ENCODE measurements around the gene HSPBAP1.

HSPBAP1 gene, protein sequence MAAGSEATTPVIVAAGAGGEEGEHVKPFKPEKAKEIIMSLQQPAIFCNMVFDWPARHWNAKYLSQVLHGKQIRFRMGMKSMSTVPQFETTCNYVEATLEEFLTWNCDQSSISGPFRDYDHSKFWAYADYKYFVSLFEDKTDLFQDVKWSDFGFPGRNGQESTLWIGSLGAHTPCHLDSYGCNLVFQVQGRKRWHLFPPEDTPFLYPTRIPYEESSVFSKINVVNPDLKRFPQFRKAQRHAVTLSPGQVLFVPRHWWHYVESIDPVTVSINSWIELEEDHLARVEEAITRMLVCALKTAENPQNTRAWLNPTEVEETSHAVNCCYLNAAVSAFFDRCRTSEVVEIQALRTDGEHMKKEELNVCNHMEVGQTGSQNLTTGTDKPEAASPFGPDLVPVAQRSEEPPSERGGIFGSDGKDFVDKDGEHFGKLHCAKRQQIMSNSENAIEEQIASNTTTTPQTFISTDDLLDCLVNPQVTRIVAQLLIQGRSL

GRCh38 chr3:122793568-122794416, at the start of gene HSPBAP1:
Gene HSPBAP1 (minus strand): TSS chr3:122793831. CDS start chr3:122793680, 151 bp downstream.
- peak; percentile 86 for DNase-seq (ENCODE audit: low spot score)

- DNase-seq (ENCODE audit: low spot score) = no peak
These were observed 42.0 kb upstream of the HSPBAP1 start for GRCh38 chr3:122835590-122835989.

DNA sequence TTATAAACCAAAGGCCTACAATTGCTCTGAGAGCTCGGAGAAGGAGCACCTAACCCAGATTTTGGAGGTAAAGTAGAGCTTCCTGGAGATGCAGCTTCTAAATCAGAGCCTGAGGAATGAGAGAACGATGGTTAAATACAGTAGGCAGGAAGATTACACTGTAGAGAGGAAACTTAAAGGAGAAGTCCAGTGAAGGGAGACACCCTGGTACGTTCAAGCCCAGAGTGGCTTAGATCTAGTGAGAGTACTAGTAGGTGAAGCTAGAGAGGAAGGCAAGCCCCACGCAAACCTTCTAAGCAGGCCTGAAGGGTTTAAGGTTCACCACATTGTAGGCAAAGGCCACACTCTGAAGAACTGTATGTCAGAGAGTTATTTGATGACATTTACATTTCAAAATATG, 34.6 kb upstream of the HSPBAP1 start:
- no peak for DNase-seq (ENCODE audit: low spot score)

- no peak for DNase-seq (ENCODE audit: low spot score)
These were observed 32.6 kb upstream of the HSPBAP1 start for GRCh38 chr3:122826278-122826677.

DNA sequence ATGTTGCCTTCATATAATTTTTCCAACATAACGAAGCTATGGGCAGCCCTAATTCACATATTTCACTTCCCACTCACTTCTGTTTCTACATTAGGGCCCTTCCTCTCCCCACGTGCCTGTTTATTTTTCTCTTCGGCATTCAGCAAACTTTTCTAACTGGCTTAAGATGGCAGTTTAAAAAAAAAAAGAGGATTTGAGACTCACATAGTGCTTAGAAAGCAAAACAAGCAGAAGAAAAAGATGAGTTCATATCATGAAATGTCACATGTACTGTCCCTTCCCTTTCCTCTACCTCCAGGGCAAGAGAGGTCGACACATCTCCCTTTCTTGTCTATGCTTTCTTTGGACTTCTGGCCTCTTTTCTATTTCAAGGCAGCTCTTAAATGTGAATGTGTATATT, 31.8 kb upstream of the HSPBAP1 start:
- no peak for DNase-seq (ENCODE audit: low spot score)

DNA sequence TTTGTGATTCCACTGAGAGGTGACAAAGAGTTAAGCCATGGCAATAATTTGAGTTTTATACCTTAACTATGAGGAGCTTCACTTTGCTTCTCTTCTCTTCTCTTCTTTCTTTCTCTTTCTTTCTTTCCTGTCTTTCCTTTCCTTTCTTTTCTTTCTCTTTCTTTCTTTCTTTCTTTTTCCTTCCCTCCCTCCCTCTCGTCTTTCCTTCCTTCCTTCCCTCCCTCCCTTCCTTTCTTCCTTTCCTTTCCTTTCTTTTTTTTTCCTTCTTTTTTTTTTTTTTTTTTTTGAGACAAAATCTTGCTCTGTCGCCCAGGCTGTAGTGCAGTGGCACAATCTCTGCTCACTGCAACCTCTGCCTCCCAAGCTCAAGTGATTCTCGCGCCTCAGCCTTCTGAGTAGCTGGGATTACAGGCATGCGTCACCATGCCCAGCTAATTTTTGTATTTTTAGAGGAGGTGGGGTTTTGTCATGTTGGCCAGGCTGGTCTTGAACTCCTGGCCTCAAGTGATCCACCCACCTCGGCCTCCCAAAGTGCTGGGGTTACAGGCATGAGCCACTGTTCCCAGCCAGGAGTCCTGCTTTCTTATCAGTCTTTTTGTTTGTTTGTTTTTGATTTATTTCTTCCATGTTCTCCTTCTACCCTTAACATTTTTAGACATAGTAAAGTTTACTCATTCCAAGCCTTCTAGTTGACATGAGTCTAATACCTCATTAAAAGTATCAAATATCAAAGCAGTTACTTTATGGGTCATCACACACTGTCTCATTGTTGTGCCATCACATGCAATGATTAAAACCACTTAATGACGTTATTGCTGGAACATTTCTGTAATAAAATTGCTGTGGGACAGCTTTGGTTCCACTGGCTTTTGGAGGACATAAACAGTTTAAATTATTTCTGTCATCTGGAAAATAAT, 31.1 kb upstream of the HSPBAP1 start:
- DNase-seq (ENCODE audit: low spot score) = no peak

DNA sequence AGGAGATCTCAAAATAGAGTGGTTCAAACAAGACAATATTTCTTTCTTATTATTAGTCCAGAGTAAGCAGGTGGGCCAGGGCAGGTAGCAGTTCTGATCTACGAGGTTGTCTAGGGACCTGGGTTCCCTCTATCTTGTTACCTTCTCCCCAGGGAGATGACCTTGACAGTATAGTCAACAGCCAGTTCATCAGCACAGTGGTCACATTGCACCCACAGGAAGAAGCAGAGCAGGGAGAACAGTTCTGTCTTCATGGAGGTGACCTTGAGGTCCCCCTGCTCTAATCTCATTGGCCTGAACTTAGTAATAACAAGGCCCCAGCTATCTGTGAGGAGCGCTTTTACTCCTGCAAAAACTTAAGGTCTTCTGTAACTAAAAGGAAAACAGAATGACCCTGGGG, 23.0 kb upstream of the HSPBAP1 start:
- DNase-seq (ENCODE audit: low spot score) = no peak

DNA sequence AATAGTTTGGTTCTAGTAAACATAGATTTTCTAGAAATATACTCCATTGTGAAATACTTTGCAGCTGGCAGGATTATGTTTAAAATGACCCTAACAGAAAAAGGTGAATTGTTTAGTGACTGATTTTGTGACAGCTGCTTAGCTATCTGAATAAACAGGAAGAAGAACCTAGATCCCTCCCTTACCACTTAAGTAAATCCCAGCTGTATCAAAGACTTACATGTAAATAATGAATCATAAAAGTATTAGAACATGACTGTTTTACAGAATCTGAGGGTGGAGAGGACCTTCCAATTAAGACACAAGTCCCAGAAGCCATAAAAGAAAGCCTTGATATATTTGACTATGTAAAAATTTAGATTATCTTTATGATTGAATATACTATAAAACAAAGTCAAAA, 17.1 kb upstream of the HSPBAP1 start:
- no peak for DNase-seq (ENCODE audit: low spot score)

- no peak for DNase-seq (ENCODE audit: low spot score)
These were observed 10.3 kb upstream of the HSPBAP1 start for GRCh38 chr3:122803977-122804376.

DNA sequence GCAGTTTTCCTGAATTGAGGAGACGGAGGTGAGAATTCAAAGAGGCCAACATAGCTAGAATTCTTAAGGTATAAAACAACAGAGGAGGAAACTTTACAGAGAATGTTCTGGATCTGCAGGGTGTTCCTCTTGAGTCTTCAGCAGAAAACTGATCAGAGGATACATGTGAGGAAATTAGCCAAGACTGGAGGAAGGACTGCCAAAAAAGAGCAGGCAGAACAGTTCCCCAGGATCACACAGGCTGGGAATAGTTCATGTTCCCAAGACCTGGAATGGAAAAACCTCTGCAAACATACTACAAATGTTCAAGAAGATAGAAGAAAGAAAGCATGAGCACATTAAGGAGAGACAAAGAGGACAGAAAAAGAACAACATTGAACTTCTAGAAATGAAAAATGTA, 8.7 kb upstream of the HSPBAP1 start:
- DNase-seq (ENCODE audit: low spot score) = no peak

DNA sequence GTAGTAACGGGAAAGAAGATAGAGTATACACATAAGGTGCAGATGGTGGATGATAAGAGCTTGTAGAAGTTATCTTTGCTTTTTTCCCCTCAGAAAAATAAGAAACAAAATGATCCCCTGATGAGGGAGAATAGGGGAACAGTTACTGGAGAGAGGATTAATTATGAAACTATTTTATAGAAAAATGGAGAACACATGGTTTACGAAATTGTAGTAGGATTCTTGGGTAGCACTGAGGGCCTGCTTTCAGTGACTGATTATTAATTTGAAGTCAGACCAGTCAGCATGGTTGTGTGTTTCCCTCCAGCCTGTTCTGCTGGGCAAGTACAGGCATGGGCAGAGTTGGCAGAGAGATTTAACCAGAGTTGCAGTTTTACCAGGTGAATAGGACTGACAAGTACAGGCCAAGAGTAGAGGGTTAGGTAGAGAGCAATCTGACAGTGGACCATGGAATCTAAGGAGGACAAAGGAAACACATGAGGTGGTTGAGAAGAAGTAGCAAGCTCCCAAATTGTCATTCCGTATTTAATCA, 7.1 kb upstream of the HSPBAP1 start:
- DNase-seq (ENCODE audit: low spot score) = no peak

DNA sequence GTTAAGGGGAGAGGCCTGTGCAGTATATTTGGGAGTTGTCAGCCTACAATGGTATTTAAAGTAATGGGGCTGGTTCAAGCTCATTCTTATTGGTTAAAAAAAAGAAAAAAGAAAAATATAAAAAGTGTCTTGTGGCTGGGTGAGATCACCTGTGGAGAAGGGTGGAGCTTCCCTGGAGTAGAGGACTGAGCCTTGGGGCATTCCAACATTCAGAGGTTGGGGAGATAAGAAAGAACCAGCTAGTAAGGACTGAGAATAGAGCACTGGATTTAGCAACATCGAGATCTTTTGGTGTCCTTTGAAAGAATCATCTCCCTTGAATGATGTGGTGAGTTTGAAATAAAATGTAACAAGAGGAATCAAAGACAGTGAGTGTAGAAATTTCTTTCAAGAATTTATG, 6.4 kb upstream of the HSPBAP1 start:
- no peak for DNase-seq (ENCODE audit: low spot score)

GRCh38 chr3:122799322-122799721, 5.7 kb upstream of the HSPBAP1 start:
- DNase-seq (ENCODE audit: low spot score) = no peak

DNA sequence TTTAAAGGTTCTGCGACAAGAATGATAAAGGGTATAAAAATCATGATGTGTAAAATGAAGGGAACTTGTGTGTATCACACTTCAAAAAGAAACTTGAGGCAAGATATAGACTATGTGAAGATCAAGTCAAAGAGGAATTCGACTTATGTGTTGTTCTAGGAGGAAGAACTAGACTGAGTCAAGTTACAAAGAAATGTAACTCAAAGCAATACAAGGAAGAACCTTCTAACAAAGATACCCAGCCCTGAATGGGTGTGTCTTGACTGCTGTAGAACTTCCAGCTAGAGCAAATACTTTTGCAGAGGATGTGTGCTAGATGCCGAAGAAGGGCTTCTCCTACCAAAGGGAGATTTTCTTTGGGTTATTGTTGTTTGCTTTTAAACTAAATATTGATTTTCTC, 3.7 kb upstream of the HSPBAP1 start:
- DNase-seq (ENCODE audit: low spot score) = no peak

GRCh38 chr3:122795674-122796195, 2.1 kb upstream of the HSPBAP1 start:
- no peak for DNase-seq (ENCODE audit: low spot score)

- DNase-seq (ENCODE audit: low spot score) = peak; percentile 79
These were observed 1.4 kb upstream of the HSPBAP1 start, which contains the start of gene SLC49A4 for GRCh38 chr3:122794779-122795673. Gene SLC49A4 (plus strand): TSS chr3:122795069. CDS start chr3:122795193, 124 bp downstream.

DNA sequence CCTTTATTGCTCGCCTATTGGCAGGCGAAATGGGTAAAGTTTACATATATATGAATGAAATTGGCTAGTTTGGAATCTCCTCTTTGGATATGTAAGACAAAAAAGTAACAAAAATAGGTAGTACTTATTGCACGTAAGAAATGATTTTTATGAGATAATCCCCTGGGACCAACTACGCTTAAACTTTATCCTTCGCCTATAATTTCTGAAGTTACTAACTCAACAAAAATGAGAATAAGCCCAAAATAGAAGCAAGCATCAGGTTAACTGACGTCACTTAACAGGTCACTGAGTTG, 800 bp upstream of the HSPBAP1 start:
- DNase-seq (ENCODE audit: low spot score) = no peak

- no peak for DNase-seq (ENCODE audit: low spot score)
These were observed 3.9 kb downstream of the HSPBAP1 start for GRCh38 chr3:122789585-122790273.

DNA sequence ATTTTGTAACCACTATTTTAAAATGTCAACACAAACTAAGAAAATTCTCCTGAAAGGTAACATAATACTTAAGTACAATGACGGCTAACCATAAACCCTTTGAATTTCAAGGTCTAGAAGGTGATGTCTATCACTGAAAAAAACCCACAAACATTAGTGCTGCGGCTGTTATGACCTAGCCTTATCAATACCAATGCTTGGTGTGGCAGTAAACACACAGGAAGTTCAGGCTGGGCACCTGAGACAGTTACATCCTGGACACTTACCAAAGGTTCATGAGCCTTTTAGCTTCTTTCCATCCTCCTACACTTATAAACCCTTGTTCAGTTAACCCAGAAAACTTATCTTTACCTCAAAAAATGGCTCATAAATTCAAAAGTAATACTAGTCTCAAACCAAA, 5.8 kb downstream of the HSPBAP1 start:
- no peak for DNase-seq (ENCODE audit: low spot score)

DNA sequence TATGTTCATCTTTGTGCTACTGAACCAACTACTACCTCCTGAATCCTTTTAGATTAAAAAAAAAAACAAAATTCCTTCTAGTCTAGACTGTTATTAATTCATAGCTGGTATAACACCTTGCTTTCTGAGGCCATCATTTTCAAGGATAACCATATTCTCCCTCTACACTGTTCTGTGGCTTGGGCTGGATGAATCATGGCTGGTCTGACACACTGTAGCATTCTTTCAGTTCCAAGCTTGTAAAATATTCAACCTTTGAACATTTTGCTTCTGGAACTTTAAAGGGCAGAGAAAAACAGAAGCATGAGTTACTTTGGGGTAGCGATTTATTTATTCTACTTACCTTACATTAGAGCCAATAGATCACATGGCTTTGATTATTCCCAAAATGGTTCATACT, 7.6 kb downstream of the HSPBAP1 start:
- DNase-seq (ENCODE audit: low spot score) = no peak

Measured in kidney capillary endothelial cell (primary cell).